PFSK-1 (cell line): ENCODE results near the gene IQSEC3.

ENCODE experiments used
- FOXP2 ChIP-seq: optimal IDR thresholded peaks from 2 replicates; pipeline ENCODE3; 2011; ENCODE audit warnings: borderline replicate concordance, control low read depth, inconsistent platforms; ENCODE audit not compliant: insufficient read depth; ENCODE audit errors: extremely low read length, extremely low read depth
- POLR2AphosphoS5 ChIP-seq: IDR thresholded peaks from 2 replicates; pipeline ENCODE4 v1.6.1; 2012; ENCODE audit warnings: low read depth, mild to moderate bottlenecking, control low read depth, low read length, moderate library complexity
- SIN3A ChIP-seq: IDR thresholded peaks from 2 replicates; pipeline ENCODE4 v1.6.1; 2012; ENCODE audit warnings: mild to moderate bottlenecking, low read length, moderate library complexity, borderline replicate concordance; ENCODE audit not compliant: insufficient read depth
- TAF1 ChIP-seq: IDR thresholded peaks from 2 replicates; pipeline ENCODE4 v1.6.1; 2012; ENCODE audit warnings: low read length, control low read depth, borderline replicate concordance; ENCODE audit not compliant: insufficient read depth
- TF ChIP-seq, protein P1 (sequence below), 2 experiments: IDR thresholded peaks; 2 replicates each; pipeline versions ENCODE4 v1.6.1 to v1.8.0; 2011 to 2012; ENCODE audit warnings: low read depth in 2 of 2, low read length in 2 of 2, control low read depth in 1 of 2, inconsistent platforms in 1 of 2, mild to moderate bottlenecking in 1 of 2, moderate library complexity in 1 of 2; ENCODE audit not compliant: insufficient read depth in 1 of 2

Gene IQSEC3

DNA sequence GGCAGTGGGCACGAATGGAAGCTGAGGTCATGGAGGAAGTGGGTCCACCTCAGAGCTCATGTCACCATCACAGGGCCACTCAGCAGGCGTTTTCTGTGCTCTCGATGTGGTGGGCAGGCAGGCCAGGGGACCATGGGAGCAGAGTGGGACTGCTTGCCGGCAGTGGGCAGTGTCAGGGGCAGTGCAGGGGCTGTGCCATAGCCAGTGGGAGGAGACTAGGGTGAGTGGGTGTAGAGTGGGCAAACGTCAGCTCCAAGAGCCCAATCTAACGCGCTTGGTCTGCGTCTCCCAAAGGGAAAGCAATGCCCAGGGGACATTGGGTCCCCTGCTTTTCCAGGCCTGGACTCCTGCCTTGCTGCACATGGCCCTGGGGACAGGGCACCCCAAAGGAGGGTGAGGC lies 89.1 kb downstream of the IQSEC3 start:
- TF ChIP-seq, protein P1, sequence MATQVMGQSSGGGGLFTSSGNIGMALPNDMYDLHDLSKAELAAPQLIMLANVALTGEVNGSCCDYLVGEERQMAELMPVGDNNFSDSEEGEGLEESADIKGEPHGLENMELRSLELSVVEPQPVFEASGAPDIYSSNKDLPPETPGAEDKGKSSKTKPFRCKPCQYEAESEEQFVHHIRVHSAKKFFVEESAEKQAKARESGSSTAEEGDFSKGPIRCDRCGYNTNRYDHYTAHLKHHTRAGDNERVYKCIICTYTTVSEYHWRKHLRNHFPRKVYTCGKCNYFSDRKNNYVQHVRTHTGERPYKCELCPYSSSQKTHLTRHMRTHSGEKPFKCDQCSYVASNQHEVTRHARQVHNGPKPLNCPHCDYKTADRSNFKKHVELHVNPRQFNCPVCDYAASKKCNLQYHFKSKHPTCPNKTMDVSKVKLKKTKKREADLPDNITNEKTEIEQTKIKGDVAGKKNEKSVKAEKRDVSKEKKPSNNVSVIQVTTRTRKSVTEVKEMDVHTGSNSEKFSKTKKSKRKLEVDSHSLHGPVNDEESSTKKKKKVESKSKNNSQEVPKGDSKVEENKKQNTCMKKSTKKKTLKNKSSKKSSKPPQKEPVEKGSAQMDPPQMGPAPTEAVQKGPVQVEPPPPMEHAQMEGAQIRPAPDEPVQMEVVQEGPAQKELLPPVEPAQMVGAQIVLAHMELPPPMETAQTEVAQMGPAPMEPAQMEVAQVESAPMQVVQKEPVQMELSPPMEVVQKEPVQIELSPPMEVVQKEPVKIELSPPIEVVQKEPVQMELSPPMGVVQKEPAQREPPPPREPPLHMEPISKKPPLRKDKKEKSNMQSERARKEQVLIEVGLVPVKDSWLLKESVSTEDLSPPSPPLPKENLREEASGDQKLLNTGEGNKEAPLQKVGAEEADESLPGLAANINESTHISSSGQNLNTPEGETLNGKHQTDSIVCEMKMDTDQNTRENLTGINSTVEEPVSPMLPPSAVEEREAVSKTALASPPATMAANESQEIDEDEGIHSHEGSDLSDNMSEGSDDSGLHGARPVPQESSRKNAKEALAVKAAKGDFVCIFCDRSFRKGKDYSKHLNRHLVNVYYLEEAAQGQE (IDR thresholded peaks at IDR 0.05; ENCODE audit: insufficient read depth in 1 of 2, low read depth in 2 of 2, low read length in 2 of 2), result no peak
- TF ChIP-seq FOXP2, result no peak
- TF ChIP-seq SIN3A, result no peak
- TF ChIP-seq TAF1, result no peak
- TF ChIP-seq POLR2AphosphoS5, result no peak

DNA sequence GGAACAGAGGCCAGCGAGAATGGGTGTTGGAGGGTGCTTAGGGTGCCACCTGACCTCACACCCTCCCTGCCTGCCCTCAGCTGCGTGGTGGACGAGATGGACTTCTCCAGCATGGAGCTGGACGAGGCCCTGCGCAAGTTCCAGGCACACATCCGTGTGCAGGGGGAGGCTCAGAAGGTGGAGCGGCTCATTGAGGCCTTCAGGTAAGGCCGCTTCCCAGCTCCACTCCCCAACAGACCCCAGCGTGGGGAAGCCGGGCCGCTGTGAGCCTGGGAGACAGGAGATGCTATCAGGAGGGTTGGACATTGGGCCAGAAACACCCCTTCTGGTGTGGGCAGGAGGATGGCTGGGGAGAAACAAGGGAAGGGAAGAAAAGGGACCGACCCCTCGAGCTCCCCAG lies 90.4 kb downstream of the IQSEC3 start:
- no peak for TF ChIP-seq TAF1
- TF ChIP-seq, protein P1 (IDR thresholded peaks at IDR 0.05; ENCODE audit: insufficient read depth in 1 of 2, low read depth in 2 of 2, low read length in 2 of 2), result no peak
- no peak for TF ChIP-seq SIN3A
- TF ChIP-seq FOXP2, result no peak
- no peak for TF ChIP-seq POLR2AphosphoS5

DNA sequence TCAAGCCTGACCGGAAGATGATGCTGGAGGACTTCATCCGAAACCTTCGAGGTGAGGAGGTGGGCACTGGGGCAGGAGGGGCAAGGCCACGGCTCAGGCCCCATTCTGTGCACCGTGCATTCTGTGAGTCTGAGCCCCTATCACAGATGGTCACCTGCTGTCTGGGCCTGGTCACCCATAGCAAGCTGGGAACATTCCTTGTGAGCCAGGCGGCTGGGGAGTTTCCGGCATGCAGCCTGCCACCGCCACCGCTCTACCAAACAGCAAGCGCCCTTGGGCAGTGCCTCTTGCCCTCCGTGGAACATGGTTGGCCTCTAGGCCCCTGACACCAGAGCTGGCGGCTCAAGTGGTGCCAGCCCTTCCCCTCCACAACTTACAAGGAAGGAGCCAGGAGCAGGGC lies 91.1 kb downstream of the IQSEC3 start:
- TF ChIP-seq, protein P1 (IDR thresholded peaks at IDR 0.05; ENCODE audit: insufficient read depth in 1 of 2, low read depth in 2 of 2, low read length in 2 of 2), result no peak
- no peak for TF ChIP-seq TAF1
- no peak for TF ChIP-seq POLR2AphosphoS5
- no peak for TF ChIP-seq FOXP2
- no peak for TF ChIP-seq SIN3A

DNA sequence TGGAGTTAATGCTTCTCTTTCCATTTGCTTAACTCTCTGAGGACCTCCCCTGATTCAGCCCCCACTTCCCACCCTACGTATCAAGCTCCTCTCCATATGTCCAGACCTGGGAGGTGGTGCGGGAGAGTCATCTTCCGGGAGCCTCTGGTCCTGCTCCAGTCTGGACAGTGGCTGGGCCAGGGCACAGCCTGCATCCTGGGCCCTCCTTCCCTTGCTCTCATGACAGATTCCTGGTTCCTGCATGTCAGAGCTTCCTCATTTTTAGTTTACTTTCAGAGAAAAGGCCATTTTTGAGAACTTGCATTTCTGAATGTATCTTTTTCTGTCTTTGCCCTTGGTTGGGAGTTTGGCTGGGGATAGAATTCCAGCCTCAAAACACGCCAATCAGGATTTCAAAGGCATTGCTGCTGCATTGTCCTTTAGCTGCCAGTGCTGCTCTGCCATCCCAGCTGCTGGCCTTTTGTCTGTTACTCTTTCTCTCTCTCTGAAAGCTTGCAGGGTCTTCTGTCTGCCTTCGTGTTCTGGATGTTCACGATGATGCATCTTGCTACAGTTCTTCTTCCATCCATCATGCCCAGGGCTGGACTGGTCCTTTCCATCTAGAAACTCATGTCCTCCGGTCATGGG lies 92.7 kb downstream of the IQSEC3 start:
- TF ChIP-seq TAF1 (no peak), FOXP2 (no peak), POLR2AphosphoS5 (no peak), SIN3A (no peak)
- TF ChIP-seq, protein P1 (IDR thresholded peaks at IDR 0.05; ENCODE audit: insufficient read depth in 1 of 2, low read depth in 2 of 2, low read length in 2 of 2), result no peak

DNA sequence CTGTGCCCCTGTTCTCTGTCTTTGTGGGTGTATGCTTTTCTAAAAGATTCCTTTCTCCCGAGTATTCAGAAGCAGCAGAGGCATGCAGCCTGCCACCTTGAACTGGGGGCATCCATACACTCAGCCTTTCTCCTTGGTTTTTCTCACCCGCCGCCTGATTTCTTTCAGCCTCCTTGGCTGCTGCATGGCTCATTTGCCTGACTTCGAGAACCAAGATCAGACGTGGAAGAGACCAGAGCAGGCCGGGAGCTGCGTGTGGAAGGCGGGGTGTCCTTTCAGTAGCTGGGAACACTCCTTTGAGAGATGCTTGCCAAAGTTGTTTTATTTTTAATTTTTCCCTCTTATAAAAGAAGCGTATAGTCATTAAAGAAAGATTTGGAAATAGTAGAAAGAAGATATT lies 94.3 kb downstream of the IQSEC3 start:
- no peak for TF ChIP-seq TAF1
- TF ChIP-seq POLR2AphosphoS5, result no peak
- TF ChIP-seq SIN3A, result no peak
- TF ChIP-seq FOXP2, result no peak
